A673 (cell line): ENCODE results near the gene LILRB3. TPM values are rescaled to one million over a fixed set of nuclear protein-coding genes. Genes with fewer than 3 reads are reported as not detected.
A peak's percentile ranks its signal among the peaks of the same experiment; 100 is the strongest.

Experiments used
- BruUV-seq: library from RNA; stranded (reverse); fragments of 400-500 nt; replicated peaks from 2 replicates; lab custom pipeline; 2021; lab: Mats Ljungman, UMichigan
- CTCF ChIA-PET: fragments of 300-600 bp; sonication (Branson Sonifier 250); formaldehyde crosslinking; loops from one replicate; lab custom pipeline; 2022; ENCODE audit warnings: antibody characterized with exemption; lab: Charles Lee
- POLR2A ChIA-PET: fragments of 300-600 bp; sonication (Branson Sonifier 250); formaldehyde crosslinking; loops from one replicate; lab custom pipeline; 2022; ENCODE audit warnings: antibody characterized with exemption; ENCODE audit not compliant: low non-redundant PET; lab: Charles Lee
- DNase-seq: peaks from one replicate; pipeline ENCODE4 v3.0.0-alpha.2; 2015; ENCODE audit warnings: low spot score
- H3K27ac ChIP-seq: fragments of 200-600 bp; sonication (generic); 2 replicates; pipeline ENCODE4 v1.5.1; 2016; ENCODE audit warnings: mixed run types, low read depth, mild to moderate bottlenecking, mixed read lengths, antibody characterized with exemption, low read length; ENCODE audit not compliant: poor library complexity, severe bottlenecking
- H3K27me3 ChIP-seq: fragments of 200-600 bp; sonication (generic); replicated peaks from 2 replicates; pipeline ENCODE4 v1.6.1; 2017; ENCODE audit warnings: mixed run types, low read depth, mild to moderate bottlenecking, mixed read lengths, antibody characterized with exemption, low read length; ENCODE audit not compliant: insufficient read depth, poor library complexity
- H3K36me3 ChIP-seq: fragments of 200-600 bp; sonication (generic); 2 replicates; pipeline ENCODE4 v1.6.1; 2016; ENCODE audit warnings: mixed run types, mild to moderate bottlenecking, mixed read lengths, antibody characterized with exemption, low read length; ENCODE audit not compliant: insufficient read depth, poor library complexity, severe bottlenecking
- H3K4me1 ChIP-seq: fragments of 200-600 bp; sonication (generic); 2 replicates; pipeline ENCODE4 v1.6.1; 2017; ENCODE audit warnings: mixed run types, mild to moderate bottlenecking, mixed read lengths, antibody characterized with exemption, low read length; ENCODE audit not compliant: insufficient read depth, poor library complexity, severe bottlenecking
- H3K4me3 ChIP-seq: fragments of 200-600 bp; sonication (generic); 2 replicates; pipeline ENCODE4 v1.5.1; 2016; ENCODE audit warnings: low read depth, mixed run types, mild to moderate bottlenecking, mixed read lengths, low read length; ENCODE audit not compliant: poor library complexity, severe bottlenecking
- H3K9me3 ChIP-seq: fragments of 200-600 bp; sonication (generic); 2 replicates; pipeline ENCODE4 v1.6.1; 2016; ENCODE audit warnings: mixed run types, low read depth, mild to moderate bottlenecking, mixed read lengths, antibody characterized with exemption, low read length; ENCODE audit not compliant: poor library complexity, severe bottlenecking
- CTCF ChIP-seq: fragments of 300-800, 200-600 bp; sonication (generic); conservative IDR thresholded peaks from 2 replicates; pipeline ENCODE4 v1.5.1; 2017; ENCODE audit warnings: low read depth, mild to moderate bottlenecking, antibody characterized with exemption, low read length, moderate library complexity, mixed read lengths
- EZH2 ChIP-seq: fragments of 200-600 bp; sonication (generic); IDR thresholded peaks from 2 replicates; pipeline ENCODE4 v1.6.1; 2017; ENCODE audit warnings: borderline replicate concordance, low read depth, mild to moderate bottlenecking, mixed read lengths, antibody characterized with exemption, low read length; ENCODE audit not compliant: poor library complexity, severe bottlenecking
- intact Hi-C: fragments of 100-400 bp; cut with micrococcal nuclease; formaldehyde crosslinking; loops from one replicate; pipeline ENCODE4 v1.10.0; 2022; ENCODE audit not compliant: unreplicated experiment
- total RNA-seq: library from RNA; stranded (reverse); gene quantifications from 2 replicates; pipeline ENCODE4 v1.2.3, GENCODE V29; 2021

The LILRB3 gene
- total RNA-seq, 1 experiment from 2014 or later: not detected

DNA sequence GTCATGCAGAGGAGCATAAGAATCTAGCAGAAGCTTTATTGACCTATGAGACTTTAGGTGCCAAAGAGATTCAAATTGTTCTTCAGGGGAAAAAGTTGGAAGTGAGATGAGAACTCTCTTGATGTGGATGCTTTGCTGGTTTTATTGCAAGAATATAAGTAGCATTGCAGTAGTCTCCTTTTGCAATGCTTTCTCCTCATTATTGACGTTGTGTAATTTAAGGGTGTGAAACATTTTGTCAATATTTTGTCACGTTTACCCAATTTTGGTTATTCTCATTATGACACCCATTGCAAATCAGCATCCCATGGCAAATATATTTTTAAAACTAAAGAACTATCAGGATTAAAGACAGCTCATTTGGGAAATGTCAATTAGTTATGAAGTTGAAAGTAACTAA is 46.1 kb upstream of the LILRB3 start:
- intact Hi-C loops: no loop called here
- Histone ChIP-seq H3K27me3 (peaks cover 23% of the 10 kb centered on the region), H3K27ac (no peak overlapping the region), H3K4me1 (no peaks in the 10 kb centered on the region), H3K36me3 (no peaks in the 10 kb centered on the region), H3K4me3 (no peak overlapping the region), H3K9me3 (no peaks in the 10 kb centered on the region)
- no peak for TF ChIP-seq EZH2
- no peak for TF ChIP-seq CTCF
- no peak for DNase-seq
- CTCF ChIA-PET: no interaction called here
- POLR2A ChIA-PET: no interaction called here
- no TSS peak for BruUV-seq

GRCh38 chr19:54266133-54266532 is 43.3 kb upstream of the LILRB3 start:
- intact Hi-C loops: no loop called here
- peaks cover 15% of the 10 kb centered on the region for H3K27me3 ChIP-seq
- H3K9me3 ChIP-seq: no peaks in the 10 kb centered on the region
- H3K36me3 ChIP-seq: no peaks in the 10 kb centered on the region
- no TSS peak for BruUV-seq
- ChIA-PET POLR2A (no interaction called here), CTCF (interaction anchor here (0.5 to 1.1 kb wide), 6 partner anchors 9 to 446 kb away, joined by 3 to 5 read pairs (median 3); partner anchors contain the start of genes CNOT3 and LILRB5)
- H3K4me3 ChIP-seq: no peak overlapping the region
- no peak overlapping the region for H3K27ac ChIP-seq
- DNase-seq: peak; percentile 76
- H3K4me1 ChIP-seq: no peaks in the 10 kb centered on the region
- TF ChIP-seq EZH2 (no peak), CTCF (peak; percentile 77)

GRCh38 chr19:54262470-54262869 is 39.7 kb upstream of the LILRB3 start:
- Histone ChIP-seq H3K27ac (no peak overlapping the region), H3K4me3 (no peak overlapping the region), H3K4me1 (no peaks in the 10 kb centered on the region), H3K9me3 (no peaks in the 10 kb centered on the region), H3K36me3 (no peaks in the 10 kb centered on the region), H3K27me3 (peaks cover 7% of the 10 kb centered on the region)
- no peak for TF ChIP-seq EZH2
- CTCF ChIA-PET: no interaction called here
- POLR2A ChIA-PET: no interaction called here
- no TSS peak for BruUV-seq
- intact Hi-C loops: no loop called here
- DNase-seq: no peak

DNA sequence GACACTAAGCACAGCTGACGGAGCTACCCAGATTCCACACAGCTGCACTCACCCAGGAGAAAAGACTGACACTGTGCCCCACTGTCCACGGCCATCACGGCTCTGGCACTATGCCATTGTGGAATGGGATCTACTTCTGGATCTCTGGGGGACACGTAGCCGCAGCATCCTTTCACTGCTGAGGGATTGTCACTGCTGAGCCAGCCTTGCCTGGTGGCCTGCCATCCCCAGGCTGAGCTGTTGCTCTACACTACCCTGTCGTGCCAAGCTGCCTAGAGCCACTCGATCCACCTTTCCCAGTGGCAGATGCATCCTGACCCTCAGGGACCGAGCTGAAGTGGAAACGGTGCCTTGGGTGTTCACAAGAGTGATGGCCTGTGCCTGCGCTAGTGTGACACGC is 39.3 kb upstream of the LILRB3 start:
- Histone ChIP-seq H3K9me3 (no peaks in the 10 kb centered on the region), H3K4me3 (no peak overlapping the region), H3K36me3 (no peaks in the 10 kb centered on the region), H3K27ac (no peak overlapping the region), H3K27me3 (peaks cover 11% of the 10 kb centered on the region), H3K4me1 (no peaks in the 10 kb centered on the region)
- intact Hi-C loops: no loop called here
- TF ChIP-seq EZH2 (no peak), CTCF (no peak)
- no peak for DNase-seq
- POLR2A ChIA-PET: no interaction called here
- no TSS peak for BruUV-seq
- CTCF ChIA-PET: no interaction called here
